OCI-LY3 (cell line): ENCODE results near the gene PRKG2.

Experiments used
- H2AFZ ChIP-seq: fragments of 200-600, 300-600 bp; shearing (Covaris generic); 2 replicates; pipeline ENCODE4 v1.6.0; 2014; ENCODE audit warnings: antibody characterized with exemption, low read depth, low read length
- H3K27ac ChIP-seq: fragments of 200-600, 300-600 bp; sonication (generic); 2 replicates; pipeline ENCODE4 v1.5.1; 2014; ENCODE audit warnings: mild to moderate bottlenecking, low read length, moderate library complexity, mixed read lengths
- H3K27me3 ChIP-seq: fragments of 200-600, 300-600 bp; sonication (generic); 2 replicates; pipeline ENCODE4 v1.6.1; 2014; ENCODE audit warnings: low read depth, low read length, mixed read lengths
- H3K36me3 ChIP-seq: fragments of 200-600, 300-600 bp; sonication (generic); replicated peaks from 2 replicates; pipeline ENCODE3; 2014; ENCODE audit warnings: low read depth, low read length, mixed read lengths
- H3K4me1 ChIP-seq: fragments of 300-600, 200-600 bp; sonication (generic); 2 replicates; pipeline ENCODE4 v1.6.1; 2014; ENCODE audit warnings: low read length, mixed read lengths
- H3K4me2 ChIP-seq: fragments of 200-600, 300-600 bp; sonication (generic); 2 replicates; pipeline ENCODE4 v1.6.1; 2014; ENCODE audit warnings: low read length, mixed read lengths
- H3K4me3 ChIP-seq: fragments of 300-600, 200-600 bp; sonication (generic); 2 replicates; pipeline ENCODE4 v1.5.1; 2014; ENCODE audit warnings: antibody characterized with exemption, mild to moderate bottlenecking, low read length, moderate library complexity
- H3K79me2 ChIP-seq: fragments of 300-600, 200-600 bp; shearing (Covaris generic); 2 replicates; pipeline ENCODE4 v1.6.1; 2014; ENCODE audit warnings: mild to moderate bottlenecking, low read length, mixed read lengths
- H3K9ac ChIP-seq: fragments of 300-600, 200-600 bp; shearing (Covaris generic); 2 replicates; pipeline ENCODE4 v1.6.0; 2014; ENCODE audit warnings: mild to moderate bottlenecking, low read length, moderate library complexity
- H3K9me3 ChIP-seq: fragments of 200-600, 300-600 bp; shearing (Covaris generic); 2 replicates; pipeline ENCODE4 v1.6.1; 2014; ENCODE audit warnings: low read length, mixed read lengths; ENCODE audit not compliant: insufficient read depth
- H4K20me1 ChIP-seq: fragments of 200-600, 300-600 bp; sonication (generic); 2 replicates; pipeline ENCODE4 v1.6.1; 2016; ENCODE audit warnings: low read length, mixed read lengths; ENCODE audit not compliant: insufficient read depth
- CTCF ChIP-seq: fragments of 200-600, 300-600 bp; sonication (generic); IDR thresholded peaks from 2 replicates; pipeline ENCODE4 v1.5.1; 2014; ENCODE audit warnings: antibody characterized with exemption, low read length, low read depth
- EZH2phosphoT487 ChIP-seq: fragments of 200-600 bp; shearing (Covaris generic); IDR thresholded peaks from 2 replicates; pipeline ENCODE4 v1.6.1; 2018; ENCODE audit warnings: antibody characterized with exemption, mixed run types, low read depth

Gene PRKG2

GRCh38 chr4:81215931-81216330, 909 bp upstream of the PRKG2 start:
- Histone ChIP-seq H3K27me3 (no peaks in the 10 kb centered on the region), H2AFZ (no peak overlapping the region), H3K9me3 (no peaks in the 10 kb centered on the region), H3K79me2 (no peaks in the 10 kb centered on the region), H3K4me3 (no peak overlapping the region), H3K9ac (no peak overlapping the region), H3K4me2 (no peak overlapping the region), H4K20me1 (no peaks in the 10 kb centered on the region), H3K4me1 (no peaks in the 10 kb centered on the region), H3K27ac (no peak overlapping the region), H3K36me3 (no peaks in the 10 kb centered on the region)
- TF ChIP-seq CTCF (no peak), EZH2phosphoT487 (no peak)

GRCh38 chr4:81214144-81214880, 710 bp downstream of the PRKG2 start:
- Histone ChIP-seq H3K9me3 (no peaks in the 10 kb centered on the region), H4K20me1 (no peaks in the 10 kb centered on the region), H3K9ac (no peak overlapping the region), H3K27me3 (no peaks in the 10 kb centered on the region), H3K79me2 (no peaks in the 10 kb centered on the region), H3K4me3 (no peak overlapping the region), H3K4me2 (no peak overlapping the region), H2AFZ (no peak overlapping the region), H3K4me1 (no peaks in the 10 kb centered on the region), H3K27ac (no peak overlapping the region), H3K36me3 (no peaks in the 10 kb centered on the region)
- TF ChIP-seq CTCF (no peak), EZH2phosphoT487 (no peak)

- Histone ChIP-seq H4K20me1 (no peaks in the 10 kb centered on the region), H3K4me1 (no peaks in the 10 kb centered on the region), H2AFZ (no peak overlapping the region), H3K27me3 (no peaks in the 10 kb centered on the region), H3K36me3 (no peaks in the 10 kb centered on the region), H3K4me3 (no peak overlapping the region), H3K4me2 (no peak overlapping the region), H3K9ac (no peak overlapping the region), H3K27ac (no peak overlapping the region), H3K79me2 (no peaks in the 10 kb centered on the region), H3K9me3 (no peaks in the 10 kb centered on the region)
- TF ChIP-seq CTCF = no peak
Observed at GRCh38 chr4:81213671-81214070, 1.4 kb downstream of the PRKG2 start.

GRCh38 chr4:81211956-81212355, 3.1 kb downstream of the PRKG2 start:
- Histone ChIP-seq H3K4me1 (no peaks in the 10 kb centered on the region), H3K9me3 (no peaks in the 10 kb centered on the region), H3K36me3 (no peaks in the 10 kb centered on the region), H3K4me2 (no peak overlapping the region), H3K27me3 (no peaks in the 10 kb centered on the region), H3K79me2 (no peaks in the 10 kb centered on the region), H4K20me1 (no peaks in the 10 kb centered on the region), H3K4me3 (no peak overlapping the region), H3K27ac (no peak overlapping the region), H3K9ac (no peak overlapping the region), H2AFZ (no peak overlapping the region)
- no peak for TF ChIP-seq EZH2phosphoT487
- TF ChIP-seq CTCF = no peak
